Karpas-422 (cell line): Measurements from ENCODE around the gene XCR1. TPM values are rescaled to one million over a fixed set of nuclear protein-coding genes. Genes with fewer than 3 reads are reported as not detected.

ENCODE experiments used
- DNase-seq: peaks from one replicate; pipeline ENCODE4 v3.0.0-alpha.2; 2015
- H2AFZ ChIP-seq: fragments of 200-600 bp; sonication (generic); 2 replicates; pipeline ENCODE4 v1.6.1; 2014; ENCODE audit warnings: antibody characterized with exemption, low read length, mixed read lengths
- H3K27ac ChIP-seq: fragments of 200-600 bp; sonication (generic); 2 replicates; pipeline ENCODE4 v1.5.1; 2014; ENCODE audit warnings: mild to moderate bottlenecking, low read length, moderate library complexity
- H3K27me3 ChIP-seq: fragments of 200-600 bp; sonication (generic); 2 replicates; pipeline ENCODE4 v1.6.1; 2014; ENCODE audit warnings: low read length, mixed read lengths
- H3K36me3 ChIP-seq: fragments of 200-600 bp; sonication (generic); 2 replicates; pipeline ENCODE4 v1.6.1; 2014; ENCODE audit warnings: low read length, mixed read lengths; ENCODE audit not compliant: insufficient read depth
- H3K4me1 ChIP-seq: fragments of 200-600 bp; sonication (generic); 2 replicates; pipeline ENCODE4 v1.6.1; 2014; ENCODE audit warnings: mild to moderate bottlenecking, low read length, mixed read lengths
- H3K4me2 ChIP-seq: fragments of 200-600 bp; sonication (generic); 2 replicates; pipeline ENCODE4 v1.6.1; 2014; ENCODE audit warnings: low read length, low read depth, mild to moderate bottlenecking; ENCODE audit not compliant: poor library complexity, severe bottlenecking
- H3K4me3 ChIP-seq: fragments of 200-600 bp; sonication (generic); 2 replicates; pipeline ENCODE4 v1.5.1; 2014; ENCODE audit warnings: mild to moderate bottlenecking, antibody characterized with exemption, low read length, mixed read lengths
- H3K79me2 ChIP-seq: fragments of 200-600 bp; sonication (generic); 2 replicates; pipeline ENCODE4 v1.6.1; 2014; ENCODE audit warnings: mild to moderate bottlenecking, low read length, mixed read lengths
- H3K9ac ChIP-seq: fragments of 200-600 bp; sonication (generic); 2 replicates; pipeline ENCODE4 v1.6.0; 2014; ENCODE audit warnings: low read length
- H3K9me2 ChIP-seq: fragments of 200-600 bp; sonication (generic), shearing (Covaris generic); replicated peaks from 2 replicates; pipeline ENCODE4 v1.6.0; 2014; ENCODE audit warnings: mild to moderate bottlenecking, low read length, moderate library complexity; ENCODE audit not compliant: insufficient read depth
- H3K9me3 ChIP-seq: fragments of 300-700, 200-600 bp; sonication (generic); 2 replicates; pipeline ENCODE4 v1.6.1; 2014; ENCODE audit warnings: low read length, mixed read lengths
- H4K20me1 ChIP-seq: fragments of 200-600 bp; sonication (generic); 2 replicates; pipeline ENCODE4 v1.6.1; 2014; ENCODE audit warnings: mild to moderate bottlenecking, antibody characterized with exemption, low read length, low read depth; ENCODE audit not compliant: insufficient read depth
- total RNA-seq: library from RNA; depleted of rRNA; stranded (reverse); fragments of >200 nt; shearing (Covaris generic); gene quantifications from 2 replicates; pipeline ENCODE4 v1.2.3, GENCODE V29; 2014; ENCODE audit warnings: low replicate concordance

The XCR1 gene
- total RNA-seq, 1 experiment from 2014 or later = not detected

DNA sequence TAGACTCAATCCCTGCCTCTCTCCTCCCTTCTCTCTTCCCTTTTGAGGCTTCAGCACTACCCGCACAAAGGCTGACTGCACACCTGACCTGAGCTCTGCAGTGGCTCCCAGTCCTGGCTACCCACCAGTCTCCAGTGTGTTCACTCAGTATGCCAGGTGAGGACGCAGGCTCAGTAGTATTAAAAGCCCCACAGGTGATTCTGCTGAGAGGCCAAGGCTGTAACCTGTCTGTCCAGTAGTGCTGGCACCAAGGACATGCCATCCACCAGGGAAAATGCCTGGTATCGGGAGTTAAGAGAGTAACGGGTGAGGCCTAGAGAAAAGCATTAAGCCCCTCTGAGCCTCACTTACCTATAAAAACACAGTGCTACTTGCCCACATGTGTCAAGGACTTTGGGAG is 52.6 kb downstream of the XCR1 start:
- no peaks in the 10 kb centered on the region for H3K9me3 ChIP-seq
- H3K4me3 ChIP-seq = no peak overlapping the region
- H3K79me2 ChIP-seq = no peaks in the 10 kb centered on the region
- no peaks in the 10 kb centered on the region for H3K27me3 ChIP-seq
- H3K9ac ChIP-seq = no peak overlapping the region
- H4K20me1 ChIP-seq = no peaks in the 10 kb centered on the region
- H3K27ac ChIP-seq = no peak overlapping the region
- no peak overlapping the region for H3K4me2 ChIP-seq
- DNase-seq = no peak
- no peak overlapping the region for H2AFZ ChIP-seq
- no peaks in the 10 kb centered on the region for H3K9me2 ChIP-seq
- peaks cover 21% of the 10 kb centered on the region; the same call in 1 of the 2 replicates for H3K36me3 ChIP-seq
- peaks cover 28% of the 10 kb centered on the region for H3K4me1 ChIP-seq

DNA sequence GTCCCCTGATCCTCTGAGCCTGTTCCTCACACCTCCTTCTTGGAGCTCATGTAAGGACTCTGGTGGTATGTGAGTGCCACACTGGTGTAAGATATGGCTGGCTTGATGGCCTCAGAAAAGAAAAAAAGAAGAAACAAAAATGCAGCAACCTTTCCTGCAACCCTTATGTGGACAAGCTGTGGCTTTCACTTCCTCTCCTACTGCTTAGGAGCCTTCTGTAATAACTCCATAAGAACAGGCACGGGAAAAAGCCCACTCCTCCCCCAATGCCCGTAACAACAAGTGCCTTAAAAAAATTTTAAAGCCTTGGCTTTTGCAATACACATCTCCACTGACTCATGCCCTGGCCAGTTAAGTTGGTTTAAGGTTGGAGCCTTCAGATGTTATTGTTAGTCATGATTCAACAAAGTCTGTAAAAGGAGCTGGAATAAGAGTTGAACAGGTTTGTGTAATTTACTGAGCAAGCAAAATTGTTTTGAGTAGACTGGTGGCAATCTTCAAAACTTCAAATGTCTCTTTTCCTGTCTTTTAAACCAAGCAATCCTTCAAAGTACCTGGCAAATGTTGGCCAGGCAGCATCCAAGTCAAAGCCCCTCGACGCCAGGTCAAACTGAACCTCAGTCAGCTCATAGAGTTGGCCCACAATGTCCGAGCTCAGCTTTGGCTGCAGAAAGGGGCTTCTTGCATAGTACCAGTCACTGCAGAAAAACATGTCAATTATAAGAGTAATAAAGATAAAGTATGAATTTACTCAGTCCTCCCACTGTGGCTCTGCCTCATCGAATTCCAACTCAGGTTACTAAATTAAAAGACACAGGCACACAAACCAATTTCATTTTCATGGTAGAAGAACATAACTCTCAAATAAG is 54.5 kb downstream of the XCR1 start:
- Histone ChIP-seq H2AFZ (no peak overlapping the region), H3K9ac (no peak overlapping the region), H3K4me3 (no peak overlapping the region), H3K36me3 (peaks cover 24% of the 10 kb centered on the region; the same call in 1 of the 2 replicates), H4K20me1 (no peaks in the 10 kb centered on the region), H3K27ac (peak overlapping the region; percentile 42), H3K4me2 (peak overlapping the region; percentile 28), H3K4me1 (peaks cover 28% of the 10 kb centered on the region), H3K9me3 (no peaks in the 10 kb centered on the region), H3K79me2 (no peaks in the 10 kb centered on the region), H3K27me3 (no peaks in the 10 kb centered on the region), H3K9me2 (no peaks in the 10 kb centered on the region)
- no peak for DNase-seq

- Histone ChIP-seq H2AFZ (no peak overlapping the region), H3K27ac (no peak overlapping the region), H3K9me2 (no peaks in the 10 kb centered on the region), H3K27me3 (no peaks in the 10 kb centered on the region), H3K4me3 (no peak overlapping the region), H3K36me3 (peaks cover 24% of the 10 kb centered on the region; the same call in 1 of the 2 replicates), H3K4me2 (no peak overlapping the region), H3K4me1 (peaks cover 26% of the 10 kb centered on the region), H3K9me3 (no peaks in the 10 kb centered on the region), H3K79me2 (no peaks in the 10 kb centered on the region), H4K20me1 (no peaks in the 10 kb centered on the region), H3K9ac (no peak overlapping the region)
- no peak for DNase-seq
These were observed 57.3 kb downstream of the XCR1 start for GRCh38 chr3:45969953-45970352.

- Histone ChIP-seq H3K4me3 (no peak overlapping the region), H3K27me3 (no peaks in the 10 kb centered on the region), H3K36me3 (peaks cover 24% of the 10 kb centered on the region; the same call in 1 of the 2 replicates), H4K20me1 (no peaks in the 10 kb centered on the region), H2AFZ (no peak overlapping the region), H3K4me2 (no peak overlapping the region), H3K9me2 (no peaks in the 10 kb centered on the region), H3K27ac (no peak overlapping the region), H3K4me1 (peaks cover 20% of the 10 kb centered on the region), H3K9me3 (no peaks in the 10 kb centered on the region), H3K79me2 (no peaks in the 10 kb centered on the region), H3K9ac (no peak overlapping the region)
- DNase-seq = no peak
These were observed 58.2 kb downstream of the XCR1 start for GRCh38 chr3:45969116-45969515.

GRCh38 chr3:45968706-45969105 is 58.6 kb downstream of the XCR1 start:
- Histone ChIP-seq H3K36me3 (peaks cover 28% of the 10 kb centered on the region; the same call in 1 of the 2 replicates), H2AFZ (no peak overlapping the region), H3K79me2 (no peaks in the 10 kb centered on the region), H3K9me3 (no peaks in the 10 kb centered on the region), H3K9me2 (no peaks in the 10 kb centered on the region), H3K27ac (no peak overlapping the region), H3K4me1 (peaks cover 22% of the 10 kb centered on the region), H3K9ac (no peak overlapping the region), H3K4me2 (no peak overlapping the region), H3K27me3 (no peaks in the 10 kb centered on the region), H4K20me1 (no peaks in the 10 kb centered on the region), H3K4me3 (no peak overlapping the region)
- no peak for DNase-seq

- DNase-seq = no peak
- Histone ChIP-seq H3K27ac (no peak overlapping the region), H3K4me3 (no peak overlapping the region), H3K27me3 (no peaks in the 10 kb centered on the region), H2AFZ (no peak overlapping the region), H3K36me3 (peaks cover 33% of the 10 kb centered on the region; the same call in 1 of the 2 replicates), H3K9me2 (no peaks in the 10 kb centered on the region), H3K4me1 (peaks cover 19% of the 10 kb centered on the region), H3K79me2 (no peaks in the 10 kb centered on the region), H3K9me3 (no peaks in the 10 kb centered on the region), H3K4me2 (no peak overlapping the region), H3K9ac (no peak overlapping the region), H4K20me1 (no peaks in the 10 kb centered on the region)
These were observed 59.1 kb downstream of the XCR1 start for GRCh38 chr3:45968149-45968548.

- H3K9me2 ChIP-seq = no peaks in the 10 kb centered on the region
- H3K4me2 ChIP-seq = no peak overlapping the region
- H3K27me3 ChIP-seq = no peaks in the 10 kb centered on the region
- H2AFZ ChIP-seq = no peak overlapping the region
- peaks cover 15% of the 10 kb centered on the region for H3K4me1 ChIP-seq
- no peaks in the 10 kb centered on the region for H4K20me1 ChIP-seq
- DNase-seq = no peak
- peaks cover 33% of the 10 kb centered on the region; the same call in 1 of the 2 replicates for H3K36me3 ChIP-seq
- H3K4me3 ChIP-seq = no peak overlapping the region
- no peaks in the 10 kb centered on the region for H3K79me2 ChIP-seq
- H3K9me3 ChIP-seq = no peaks in the 10 kb centered on the region
- H3K9ac ChIP-seq = no peak overlapping the region
- no peak overlapping the region for H3K27ac ChIP-seq
These were observed 59.6 kb downstream of the XCR1 start for GRCh38 chr3:45967724-45968123.
